ACHN (cell line): ENCODE data around the gene ZC3H4.
"Not testable (repeated sequence)": the region's sequence is repeated elsewhere in the genome, so short reads cannot be mapped to it uniquely, and the experiment has no call there.

Experiments
- DNase-seq: peaks from one replicate; pipeline ENCODE4 v3.0.0-alpha.2; 2015
- in situ Hi-C: cut with HindIII; loops from 2 replicates; pipeline ENCODE4 v1.10.0; 2017; ENCODE audit warnings: low sequenced_read_pairs, low pct_ligation_motif_present, low pct_unique_long_range_greater_than_20kb

The ZC3H4 gene

DNA sequence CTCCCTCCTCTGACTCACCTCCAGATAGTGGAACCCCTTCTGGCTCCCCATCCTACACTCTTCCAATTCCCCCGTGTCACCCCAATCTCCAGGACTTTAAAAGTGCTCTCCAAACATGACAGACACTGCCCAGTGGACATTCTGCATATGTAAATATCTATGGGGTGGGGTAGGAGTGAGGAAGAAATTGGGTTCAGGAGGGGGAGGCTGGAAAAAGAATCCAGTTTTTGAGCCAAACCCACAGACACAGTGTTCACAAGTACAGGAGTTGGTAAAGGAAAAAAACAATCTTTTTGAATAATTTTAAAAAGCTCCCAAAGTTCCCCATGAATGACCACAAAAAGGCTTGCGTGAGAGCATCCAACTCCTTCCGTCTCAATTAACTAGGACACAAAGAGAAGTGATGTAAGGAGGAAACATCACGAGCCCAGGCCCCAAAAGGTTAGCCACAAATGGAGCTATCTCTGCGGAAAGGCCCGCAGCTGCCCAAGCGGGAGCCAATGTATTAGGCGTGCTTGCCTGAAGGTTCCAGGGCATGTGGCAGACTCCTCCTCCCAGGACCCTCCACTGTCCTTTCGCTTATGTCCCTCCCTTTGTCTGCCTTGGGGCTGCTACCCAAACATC is 18.0 kb downstream of the ZC3H4 start:
- no peak for DNase-seq
- in situ Hi-C loops: no loop called here

DNA sequence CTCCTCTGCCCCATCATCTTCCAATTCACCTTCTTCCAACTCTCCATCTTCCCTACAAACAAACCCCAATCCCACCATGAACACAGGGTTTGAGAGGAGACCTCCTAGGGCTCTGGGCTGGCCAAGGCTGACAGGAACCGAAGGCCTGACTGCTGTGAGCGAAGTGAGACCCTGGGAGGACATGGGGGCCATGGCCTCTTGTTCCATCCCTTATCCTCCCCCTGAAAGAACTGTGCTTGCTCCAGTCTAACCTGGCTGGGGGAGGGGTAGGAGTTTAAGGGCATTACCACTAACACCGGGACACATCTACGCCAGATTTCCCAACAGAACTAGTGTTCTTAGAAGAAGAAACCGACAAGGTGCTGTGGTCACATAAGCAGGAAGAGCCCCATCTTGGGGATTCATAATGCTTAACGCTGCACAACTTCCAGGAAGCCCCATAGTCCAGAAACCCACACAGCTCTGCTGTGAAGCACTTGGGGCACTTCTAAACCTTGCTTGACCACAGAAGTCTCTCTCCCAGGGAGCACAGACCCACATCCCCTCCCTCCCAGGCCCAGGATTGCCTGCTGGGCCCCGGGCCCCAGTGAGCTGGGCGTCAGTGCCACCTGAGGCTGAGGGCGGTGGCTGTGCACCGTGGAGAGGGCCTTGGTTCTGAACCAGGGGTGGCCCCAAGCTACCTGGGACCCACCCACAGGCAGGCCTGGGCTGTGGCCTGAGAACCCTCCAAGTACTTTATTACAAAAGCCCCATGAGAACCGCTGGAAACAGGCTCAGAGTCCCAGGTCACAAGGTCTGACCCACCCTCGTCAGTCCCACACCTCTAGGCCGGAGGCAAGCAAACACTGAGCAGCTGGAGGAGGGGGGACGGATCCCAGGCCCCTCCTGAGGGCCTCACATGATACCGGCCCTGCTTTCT is 18.8 kb downstream of the ZC3H4 start:
- in situ Hi-C loops: no loop called here
- DNase-seq: no peak

DNA sequence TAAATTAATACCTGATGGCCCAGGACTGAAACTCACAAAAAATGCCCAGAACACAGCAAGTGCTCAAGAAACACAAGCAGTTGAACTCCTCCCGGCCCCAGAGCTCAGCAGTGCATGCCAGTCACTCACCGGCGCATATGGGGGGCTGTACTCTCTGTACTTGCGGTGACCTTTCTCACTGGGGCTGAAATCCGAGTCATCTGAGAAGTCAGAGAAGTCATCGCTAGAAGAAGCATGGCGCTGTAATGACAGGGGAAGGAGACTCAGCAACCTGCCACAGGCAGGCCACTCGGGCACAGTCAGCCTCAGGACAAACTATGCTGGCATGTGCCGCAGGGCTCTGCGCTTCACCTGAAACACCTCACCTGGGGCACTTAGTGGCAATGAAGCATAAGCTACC is 19.7 kb downstream of the ZC3H4 start:
- DNase-seq: no peak
- in situ Hi-C loops: no loop called here

DNA sequence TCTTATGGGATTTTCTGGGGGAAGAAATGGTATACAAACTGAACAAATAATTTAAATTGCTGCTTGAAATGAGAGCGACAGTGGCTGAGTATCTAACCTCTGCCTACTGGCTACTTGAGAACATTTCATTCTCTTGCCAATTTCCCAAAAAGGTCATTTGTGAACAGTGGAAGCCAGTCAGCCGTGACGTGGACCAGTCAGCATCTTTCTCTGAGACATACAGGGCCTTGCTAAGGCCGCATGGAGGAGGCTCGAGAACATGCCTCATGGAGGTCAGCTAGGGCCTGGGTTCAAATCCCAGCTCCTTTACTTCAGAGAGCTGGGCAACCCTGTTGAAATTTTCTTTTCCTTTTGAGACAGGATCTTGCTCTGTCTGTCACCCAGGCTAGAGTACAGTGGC is 20.3 kb downstream of the ZC3H4 start:
- no peak for DNase-seq
- in situ Hi-C loops: no loop called here

DNA sequence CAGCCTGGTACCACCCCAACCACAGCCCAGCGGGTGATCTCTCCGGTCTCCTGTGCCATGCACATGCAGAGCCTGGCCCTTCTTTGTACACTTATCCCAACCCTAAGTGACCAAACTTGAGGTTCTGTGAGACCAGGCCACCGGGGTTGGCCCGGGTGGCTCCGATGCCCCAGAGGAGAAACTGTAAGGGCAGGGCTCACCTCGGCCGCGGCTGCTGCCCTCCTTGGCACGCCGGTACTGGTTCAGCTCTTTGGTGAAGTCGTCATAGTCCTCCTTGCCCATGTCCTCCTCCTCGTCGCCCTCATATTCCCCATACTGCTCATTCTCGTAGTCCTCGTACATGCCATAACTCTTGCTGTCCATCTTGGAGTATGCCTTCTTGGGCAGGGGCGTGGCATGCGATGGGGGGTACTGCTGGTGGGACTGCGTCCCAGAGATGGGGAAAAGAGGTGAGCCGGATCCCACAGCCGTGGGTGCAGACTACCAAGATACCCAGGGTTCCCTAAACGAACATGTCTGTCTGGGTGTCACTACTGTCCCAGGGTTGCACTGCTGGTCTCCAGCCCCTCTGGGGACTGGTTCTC is 23.7 kb downstream of the ZC3H4 start:
- DNase-seq: no peak
- in situ Hi-C loops: no loop called here

DNA sequence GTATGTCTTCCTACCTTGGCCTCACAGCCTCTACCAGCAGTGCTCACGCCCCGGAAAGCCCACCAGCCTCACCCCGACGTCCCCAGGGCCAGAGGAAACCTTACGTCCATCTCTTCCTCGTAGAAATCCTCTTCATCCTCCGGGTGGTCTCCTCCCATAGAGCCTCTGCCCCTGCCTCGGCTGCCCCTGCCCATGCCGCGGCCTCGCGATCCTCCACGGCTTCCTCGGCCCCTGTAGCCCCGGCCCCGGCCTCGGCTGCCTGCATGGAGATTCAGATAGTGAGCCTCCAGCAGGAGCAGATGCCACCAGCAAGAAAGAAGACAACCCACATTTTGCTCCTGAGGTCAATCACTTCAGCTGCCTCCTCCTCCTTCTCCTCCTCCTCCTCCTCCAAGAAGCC is 27.3 kb downstream of the ZC3H4 start:
- in situ Hi-C loops: no loop called here
- no peak for DNase-seq

DNA sequence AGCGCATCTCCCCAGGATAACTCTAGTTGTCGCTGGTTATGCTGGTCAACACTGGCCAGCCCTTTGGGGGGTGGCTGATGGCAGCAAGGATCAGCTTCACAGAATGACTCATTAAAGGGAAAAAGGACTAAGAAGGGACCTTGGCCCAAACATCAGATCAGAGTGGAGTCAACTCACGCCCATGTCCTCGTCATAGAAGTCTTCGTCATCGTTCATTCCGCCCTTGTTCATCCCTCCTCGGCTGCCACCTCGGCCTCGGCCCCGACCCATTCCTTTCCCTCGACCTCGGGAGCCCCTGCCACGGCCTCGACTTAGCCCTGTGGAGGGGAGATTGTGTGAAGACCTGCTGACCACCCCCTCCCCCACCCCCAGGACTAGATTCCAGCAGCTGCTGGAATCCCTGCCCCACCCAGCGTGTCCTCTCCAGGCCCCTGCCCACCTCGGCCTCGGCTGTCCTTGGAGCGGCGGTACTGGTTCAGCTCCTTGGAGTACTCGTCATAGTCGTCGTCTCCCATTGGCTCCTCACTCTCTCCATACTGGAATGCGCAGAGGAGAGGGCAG is 28.6 kb downstream of the ZC3H4 start:
- in situ Hi-C loops: no loop called here
- no peak for DNase-seq

DNA sequence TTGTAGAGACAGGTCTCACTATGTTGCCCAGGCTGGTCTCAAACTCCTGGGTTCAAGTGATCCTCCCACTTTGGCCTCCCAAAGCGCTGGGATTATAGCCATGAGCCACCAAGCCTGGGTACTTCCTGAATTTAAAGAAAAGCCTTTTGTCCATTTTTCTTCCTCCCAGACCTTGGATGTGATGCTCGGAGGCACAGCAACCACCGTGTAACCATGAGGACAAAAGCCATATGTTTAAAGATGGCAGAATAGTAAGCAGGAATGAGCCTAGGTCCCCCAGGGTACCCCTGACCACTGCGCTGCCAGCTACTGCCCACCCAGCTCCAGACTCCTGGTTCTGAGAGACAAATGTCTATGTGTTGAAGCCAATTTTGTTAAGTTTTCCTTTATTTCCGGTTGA is 31.1 kb downstream of the ZC3H4 start:
- in situ Hi-C loops: no loop called here
- DNase-seq: no peak

DNA sequence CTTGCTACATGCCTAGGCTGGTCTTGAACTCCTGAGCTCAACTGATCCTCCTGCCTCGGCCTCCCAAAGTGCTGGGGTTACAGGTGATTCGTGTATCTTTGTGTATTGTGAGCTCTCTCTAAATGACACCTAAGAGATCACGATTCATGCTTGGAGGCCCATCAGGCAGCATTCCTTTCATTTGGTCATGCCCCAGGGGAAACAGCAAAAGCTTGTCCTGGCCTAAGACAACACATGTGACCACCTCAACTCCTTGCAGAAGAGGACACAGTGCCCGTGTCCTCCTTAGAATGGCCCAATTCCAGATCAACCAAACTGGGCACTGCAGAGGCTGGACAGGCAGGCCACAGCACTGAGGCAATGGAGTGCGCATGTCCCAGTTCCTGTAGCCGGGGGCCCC is 32.5 kb downstream of the ZC3H4 start:
- in situ Hi-C loops: no loop called here
- no peak for DNase-seq

DNA sequence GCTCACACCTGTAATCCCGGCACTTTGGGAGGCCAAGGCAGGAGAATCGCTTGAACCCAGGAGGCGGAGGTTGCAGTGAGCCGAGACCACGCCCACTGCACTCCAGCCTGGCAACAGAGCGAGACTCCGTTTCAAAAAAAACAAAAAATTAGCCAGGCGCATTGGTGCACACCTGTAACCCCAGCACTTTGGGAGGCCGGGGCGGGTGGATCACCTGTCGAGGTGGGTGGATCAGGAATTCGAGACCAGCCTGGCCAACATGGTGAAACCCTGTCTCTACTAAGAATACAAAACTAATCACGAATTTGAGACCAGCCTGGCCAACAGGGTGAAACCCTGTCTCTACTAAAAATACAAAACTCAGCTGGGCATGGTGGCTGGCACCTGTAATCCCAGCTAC is 35.2 kb downstream of the ZC3H4 start:
- in situ Hi-C loops: not testable (repeated sequence)

DNA sequence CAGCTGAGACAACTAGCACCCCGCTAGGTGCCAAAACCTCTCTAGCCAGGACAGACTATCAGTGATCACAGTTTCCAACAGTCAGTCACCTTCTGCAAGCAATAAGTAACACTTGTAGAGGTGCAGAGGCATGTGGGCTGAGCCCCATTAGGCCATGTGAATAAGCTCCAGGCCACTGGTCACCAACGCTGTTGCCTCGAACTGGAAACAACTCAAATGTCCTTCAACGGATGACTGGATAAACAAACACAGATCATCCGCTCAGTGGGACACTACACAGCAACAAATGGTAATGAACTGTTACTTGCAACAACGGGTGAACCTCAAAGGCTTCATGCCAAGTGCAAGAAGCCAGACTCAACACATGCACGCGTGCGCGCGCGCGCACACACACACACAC is 37.6 kb downstream of the ZC3H4 start:
- in situ Hi-C loops: no loop called here
- peak; percentile 8 for DNase-seq

More for the DNA sequence above, 35.2 kb downstream of the ZC3H4 start:
- not testable (repeated sequence) for DNase-seq

DNA sequence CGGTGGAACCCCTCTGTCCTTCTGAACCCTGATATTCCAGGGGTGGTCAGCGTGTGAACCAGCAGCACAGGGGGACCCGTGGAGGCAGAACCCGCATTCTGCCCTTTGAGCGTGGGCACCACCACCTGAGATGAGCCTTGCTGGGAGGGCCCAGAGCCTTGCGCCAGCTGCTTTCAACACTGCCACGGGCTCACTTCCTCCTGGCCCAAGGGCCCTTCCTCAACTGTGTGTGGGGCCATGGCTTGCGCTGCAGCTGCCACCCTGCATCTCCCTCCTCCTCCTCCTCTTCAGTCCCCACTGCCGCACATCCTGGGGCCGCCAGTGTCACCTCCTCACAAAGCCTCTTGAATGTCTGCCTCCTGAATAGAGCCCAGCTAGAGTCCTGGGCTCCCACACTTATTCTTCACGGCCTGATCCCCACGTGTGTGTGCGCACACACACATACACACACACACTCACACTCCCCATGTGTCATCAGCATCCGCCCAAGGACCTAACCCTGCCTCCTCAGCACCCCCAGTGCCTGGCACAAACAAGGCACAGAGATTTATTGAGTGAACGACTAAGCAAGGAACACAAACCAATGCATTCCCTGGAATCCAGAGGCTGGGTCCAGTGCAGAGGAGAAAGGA is 38.3 kb downstream of the ZC3H4 start:
- DNase-seq: no peak
- in situ Hi-C loops: no loop called here

DNA sequence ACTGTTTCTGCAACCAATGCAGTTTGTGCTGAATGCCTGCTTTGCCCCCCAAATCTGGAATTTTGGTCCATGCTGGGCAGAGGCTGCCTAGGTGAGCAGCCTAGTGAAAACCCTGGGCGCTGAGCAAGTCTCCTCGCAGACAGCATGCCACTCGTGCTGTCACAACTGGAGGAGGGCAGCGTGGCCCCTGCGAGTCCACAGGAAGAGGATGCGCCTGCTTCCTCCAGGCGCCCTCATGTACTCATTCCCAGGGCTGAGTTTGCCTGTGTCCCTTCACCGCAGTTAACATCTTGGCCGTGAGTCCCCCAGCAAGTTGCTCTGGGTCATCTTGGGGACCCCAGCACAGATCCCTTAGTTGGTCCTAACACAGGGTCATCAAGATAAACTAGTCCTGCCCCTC is 39.0 kb downstream of the ZC3H4 start:
- DNase-seq: no peak
- in situ Hi-C loops: no loop called here

DNA sequence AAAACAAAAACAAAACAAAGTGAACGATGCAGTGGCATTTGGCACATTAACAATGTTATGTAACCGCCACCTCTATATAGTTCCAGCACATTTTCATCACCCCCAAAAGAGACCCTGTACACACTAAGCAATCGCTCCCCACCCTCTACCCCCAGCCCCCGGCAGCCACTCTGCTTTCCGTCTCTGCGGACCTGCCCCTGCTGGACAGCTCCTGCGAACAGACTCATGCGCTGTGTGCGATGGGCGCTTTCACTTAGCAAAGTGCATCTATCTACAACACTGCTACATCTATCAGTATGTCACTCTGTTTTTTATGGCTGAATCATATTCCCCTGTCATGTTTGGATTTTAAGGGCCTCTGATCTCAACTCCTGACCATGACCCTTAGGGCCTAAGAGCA is 40.0 kb downstream of the ZC3H4 start:
- in situ Hi-C loops: no loop called here
- no peak for DNase-seq

DNA sequence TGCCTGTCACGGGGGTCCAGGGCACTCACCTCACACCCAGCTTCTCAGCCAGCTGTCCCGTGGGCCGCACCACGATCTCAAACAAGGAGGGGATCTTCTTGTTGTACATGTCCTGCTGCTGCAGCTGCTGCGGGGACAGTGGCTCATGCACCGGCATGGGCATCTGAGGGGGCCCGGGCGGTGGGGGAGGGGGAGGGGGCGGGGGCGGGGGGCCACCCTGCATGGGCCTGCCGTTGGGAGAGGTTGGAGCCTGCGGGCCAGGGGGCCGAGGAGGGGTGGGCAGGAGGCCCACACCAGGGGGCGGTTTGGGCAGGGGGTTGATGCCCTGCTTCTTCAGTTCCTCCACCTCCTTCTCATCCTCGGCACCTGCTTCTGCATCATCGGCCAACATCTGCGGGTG is 41.3 kb downstream of the ZC3H4 start:
- in situ Hi-C loops: no loop called here
- no peak for DNase-seq

DNA sequence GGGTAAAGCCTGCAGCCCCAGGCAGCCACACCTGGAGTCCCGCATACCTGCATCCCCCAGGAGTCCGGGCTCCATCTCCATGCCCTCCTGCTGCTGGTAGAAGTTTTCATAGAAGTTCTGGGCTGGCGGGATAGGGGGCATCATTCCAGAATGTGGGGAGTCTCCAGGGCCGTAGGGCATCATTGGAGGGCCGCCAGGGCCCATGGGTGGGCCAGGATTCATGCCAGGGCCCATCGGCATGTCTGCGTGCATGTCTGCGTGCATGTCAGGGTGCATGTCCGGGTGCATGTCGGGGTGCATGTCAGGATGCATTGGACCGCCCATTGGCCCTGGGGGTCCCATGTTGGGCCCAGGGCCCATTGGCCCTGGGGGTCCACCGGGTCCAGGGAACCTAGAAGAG is 41.8 kb downstream of the ZC3H4 start:
- DNase-seq: no peak
- in situ Hi-C loops: no loop called here

DNA sequence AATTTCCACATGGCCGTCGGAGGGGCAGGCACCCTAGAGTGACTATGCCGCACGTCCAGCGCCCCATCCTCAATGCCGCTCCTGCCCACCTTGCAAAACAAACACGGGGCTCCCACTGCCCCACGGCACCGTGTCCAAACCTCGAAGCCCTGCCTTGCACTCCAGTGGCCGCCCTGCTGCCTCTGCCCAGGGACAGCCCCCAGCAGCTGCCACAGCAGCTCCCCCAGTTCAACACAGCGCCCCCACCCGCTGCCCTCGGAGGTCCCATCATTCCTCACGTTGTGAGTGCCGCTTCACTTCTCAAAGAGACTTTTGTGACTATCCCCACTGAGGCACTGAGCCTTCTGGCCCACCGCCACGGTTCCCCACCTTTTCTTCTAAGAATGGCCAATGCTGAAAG is 42.8 kb downstream of the ZC3H4 start:
- in situ Hi-C loops: no loop called here
- no peak for DNase-seq

DNA sequence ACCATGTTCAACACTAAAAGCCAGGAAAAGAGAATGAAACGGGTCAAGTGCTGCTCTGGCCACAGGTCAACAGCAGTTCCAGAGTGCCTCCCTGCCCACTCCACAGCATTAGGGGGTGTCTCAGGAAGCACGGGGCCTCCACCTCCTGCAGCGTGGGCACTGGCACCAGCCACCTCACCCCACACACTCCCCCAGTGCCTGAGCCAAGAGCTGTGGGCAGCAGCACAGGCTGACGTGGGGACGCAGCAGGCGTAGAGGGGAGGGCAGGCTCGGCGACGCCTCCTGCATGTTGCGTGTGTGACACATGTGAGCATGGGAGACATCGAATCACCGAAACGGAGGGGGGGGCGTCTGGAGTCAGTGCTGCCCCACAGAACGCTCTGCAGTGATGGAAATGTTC is 43.8 kb downstream of the ZC3H4 start:
- in situ Hi-C loops: no loop called here
- DNase-seq: no peak

DNA sequence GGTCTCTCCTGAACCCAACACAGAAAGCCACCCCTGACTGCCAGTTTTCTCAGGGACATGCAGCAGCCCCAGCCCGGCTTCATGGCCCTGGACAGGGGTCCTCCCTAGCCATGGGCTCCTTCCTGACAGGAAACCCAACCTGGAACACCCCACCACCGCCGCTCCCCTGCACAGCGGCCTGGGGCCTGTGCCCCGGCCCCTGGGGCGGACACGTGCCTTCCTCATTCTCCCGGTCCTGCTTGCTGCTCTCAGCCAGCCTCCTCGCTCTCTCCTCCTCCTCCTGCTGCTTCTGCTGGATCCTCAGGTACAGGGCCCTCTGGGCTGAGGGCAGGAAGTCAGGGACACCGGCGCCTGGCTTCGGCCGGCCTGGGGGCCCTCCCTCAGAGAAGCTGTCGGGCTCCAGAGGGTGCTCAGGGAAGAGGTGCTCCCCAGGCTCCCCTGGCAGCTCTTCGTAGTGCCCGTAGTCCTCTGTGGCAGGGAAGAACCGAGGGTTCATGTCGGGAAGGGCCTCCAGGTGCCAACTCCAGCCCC is 44.6 kb downstream of the ZC3H4 start:
- in situ Hi-C loops: no loop called here
- DNase-seq: no peak
